Activated naive CD4-positive, alpha-beta T cell treated with anti-CD3 and anti-CD28 coated beads for 36 hours (primary cell): ENCODE measurements around the gene ZBTB12. TPM values are rescaled to one million over a fixed set of nuclear protein-coding genes. Genes with fewer than 3 reads are reported as not detected.
A peak's percentile ranks its signal among the peaks of the same experiment; 100 is the strongest.

ENCODE experiments used
- CTCF ChIA-PET: fragments of 350-600 bp; sonication (Branson Sonifier 250); formaldehyde crosslinking; loops from one replicate; lab custom pipeline; 2021; ENCODE audit warnings: antibody characterized with exemption; lab: Charles Lee
- DNase-seq: peaks from one replicate; pipeline ENCODE4 v3.0.0-alpha.2; 2020
- H3K27ac Mint-ChIP-seq: one replicate; pipeline ENCODE4 v1.8.0; 2021; ENCODE audit warnings: mild to moderate bottlenecking, mixed read lengths
- H3K27me3 Mint-ChIP-seq: one replicate; pipeline ENCODE4 v1.8.0; 2021; ENCODE audit warnings: low read depth, mixed read lengths
- H3K36me3 Mint-ChIP-seq: one replicate; pipeline ENCODE4 v1.8.0; 2021; ENCODE audit warnings: low read depth, mixed read lengths
- H3K4me1 Mint-ChIP-seq: one replicate; pipeline ENCODE4 v1.8.0; 2021; ENCODE audit warnings: low read depth, mixed read lengths
- H3K4me3 Mint-ChIP-seq: one replicate; pipeline ENCODE4 v1.8.0; 2021; ENCODE audit warnings: mild to moderate bottlenecking, moderate library complexity, mixed read lengths
- H3K9me3 Mint-ChIP-seq: one replicate; pipeline ENCODE4 v1.8.0; 2021; ENCODE audit warnings: mixed read lengths
- intact Hi-C: fragments of 100-400 bp; cut with micrococcal nuclease; formaldehyde crosslinking; loops from one replicate; pipeline ENCODE4 v1.15.1; 2023
- total RNA-seq, 2 experiments: library from RNA; stranded (reverse); gene quantifications; one replicate each; pipeline ENCODE4 v1.2.3, GENCODE V29; 2021

ZBTB12 gene, protein sequence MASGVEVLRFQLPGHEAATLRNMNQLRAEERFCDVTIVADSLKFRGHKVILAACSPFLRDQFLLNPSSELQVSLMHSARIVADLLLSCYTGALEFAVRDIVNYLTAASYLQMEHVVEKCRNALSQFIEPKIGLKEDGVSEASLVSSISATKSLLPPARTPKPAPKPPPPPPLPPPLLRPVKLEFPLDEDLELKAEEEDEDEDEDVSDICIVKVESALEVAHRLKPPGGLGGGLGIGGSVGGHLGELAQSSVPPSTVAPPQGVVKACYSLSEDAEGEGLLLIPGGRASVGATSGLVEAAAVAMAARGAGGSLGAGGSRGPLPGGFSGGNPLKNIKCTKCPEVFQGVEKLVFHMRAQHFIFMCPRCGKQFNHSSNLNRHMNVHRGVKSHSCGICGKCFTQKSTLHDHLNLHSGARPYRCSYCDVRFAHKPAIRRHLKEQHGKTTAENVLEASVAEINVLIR
- total RNA-seq, result under 1 TPM; 0.57 to 0.69 TPM

- CTCF ChIA-PET, result no interaction called here
- Mint-ChIP-seq H3K9me3 (no peaks in the 10 kb centered on the region), H3K27ac (peak within 1 kb of the TSS; percentile 81), H3K4me3 (peak within 1 kb of the TSS; percentile 82), H3K36me3 (peaks cover 2% of the 10 kb centered on the region), H3K4me1 (peaks cover 29% of the 10 kb centered on the region), H3K27me3 (no peaks in the 10 kb centered on the region)
- DNase-seq, result peak; percentile 87
- intact Hi-C loops, result loop anchor here (1.0 to 2.0 kb wide), 2 partner anchors 39 to 51 kb away; no protein-coding TSS in a partner anchor
Observed at GRCh38 chr6:31901953-31902643, at the start of gene ZBTB12. ZBTB12 (minus strand) TSS chr6:31902086; CDS start chr6:31901305, 781 bp downstream.

- CTCF ChIA-PET, result interaction anchor here (0.6 kb wide), 2 partner anchors 115 to 202 kb away, joined by 3 read pairs; no protein-coding TSS in a partner anchor
- H3K36me3 Mint-ChIP-seq, result peaks cover 23% of the 10 kb centered on the region
Observed at GRCh38 chr6:31949926-31950548, 48.2 kb upstream of the ZBTB12 start.

DNA sequence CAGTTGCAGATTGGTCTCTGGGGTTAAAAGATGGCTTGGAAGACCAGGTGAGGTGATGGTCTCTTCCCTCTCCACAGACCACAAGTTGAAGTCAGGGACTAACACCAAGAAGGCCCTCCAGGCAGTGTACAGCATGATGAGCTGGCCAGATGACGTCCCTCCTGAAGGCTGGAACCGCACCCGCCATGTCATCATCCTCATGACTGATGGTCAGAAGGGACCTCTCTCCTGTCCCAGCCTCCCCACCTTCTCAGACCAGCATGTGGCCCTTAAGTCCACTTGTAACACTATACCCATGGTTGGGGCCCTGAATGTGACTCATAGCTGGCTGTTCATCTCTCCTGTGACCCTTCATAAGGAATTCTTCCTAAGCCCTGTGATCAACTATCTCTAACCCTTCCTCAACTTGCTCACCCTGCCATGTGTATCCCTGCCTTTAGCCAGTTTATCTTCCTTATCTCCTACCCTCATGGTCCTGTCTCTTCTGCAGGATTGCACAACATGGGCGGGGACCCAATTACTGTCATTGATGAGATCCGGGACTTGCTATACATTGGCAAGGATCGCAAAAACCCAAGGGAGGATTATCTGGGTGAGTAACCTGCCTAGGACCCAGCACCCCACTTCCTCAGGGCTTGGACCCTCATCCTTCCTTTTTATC is 47.0 kb upstream of the ZBTB12 start:
- Mint-ChIP-seq H3K27ac (no peak overlapping the region), H3K4me3 (no peak overlapping the region), H3K4me1 (peaks cover 7% of the 10 kb centered on the region), H3K36me3 (peaks cover 12% of the 10 kb centered on the region), H3K27me3 (peaks cover 2% of the 10 kb centered on the region), H3K9me3 (no peaks in the 10 kb centered on the region)
- DNase-seq, result no peak
- intact Hi-C loops, result no loop called here
- CTCF ChIA-PET, result no interaction called here

More at GRCh38 chr6:31949926-31950548, 48.2 kb upstream of the ZBTB12 start:
- DNase-seq, result no peak
- intact Hi-C loops, result no loop called here
- Mint-ChIP-seq H3K27me3 (peaks cover 2% of the 10 kb centered on the region), H3K27ac (no peak overlapping the region), H3K9me3 (no peaks in the 10 kb centered on the region), H3K4me1 (peaks cover 7% of the 10 kb centered on the region), H3K4me3 (no peak overlapping the region)

DNA sequence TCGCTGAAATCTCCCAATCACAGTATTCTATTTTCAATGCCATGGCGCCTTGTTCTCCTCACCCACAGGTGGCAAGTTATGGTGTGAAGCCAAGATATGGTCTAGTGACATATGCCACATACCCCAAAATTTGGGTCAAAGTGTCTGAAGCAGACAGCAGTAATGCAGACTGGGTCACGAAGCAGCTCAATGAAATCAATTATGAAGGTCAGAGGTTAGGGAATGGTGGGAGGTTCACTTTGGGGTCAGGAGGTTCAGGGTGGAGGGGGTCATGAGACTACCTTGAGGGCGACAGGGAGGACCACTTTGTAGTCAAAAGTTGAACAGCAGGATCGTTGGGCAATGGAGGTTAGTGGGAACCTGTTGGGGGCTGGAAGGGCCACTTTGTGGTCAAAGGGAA is 46.4 kb upstream of the ZBTB12 start:
- H3K4me3 Mint-ChIP-seq, result no peak overlapping the region
- peaks cover 7% of the 10 kb centered on the region for H3K4me1 Mint-ChIP-seq
- H3K27me3 Mint-ChIP-seq, result peaks cover 2% of the 10 kb centered on the region
- no peak overlapping the region for H3K27ac Mint-ChIP-seq
- CTCF ChIA-PET, result no interaction called here
- H3K36me3 Mint-ChIP-seq, result peaks cover 7% of the 10 kb centered on the region
- intact Hi-C loops, result no loop called here
- no peak for DNase-seq
- H3K9me3 Mint-ChIP-seq, result no peaks in the 10 kb centered on the region

DNA sequence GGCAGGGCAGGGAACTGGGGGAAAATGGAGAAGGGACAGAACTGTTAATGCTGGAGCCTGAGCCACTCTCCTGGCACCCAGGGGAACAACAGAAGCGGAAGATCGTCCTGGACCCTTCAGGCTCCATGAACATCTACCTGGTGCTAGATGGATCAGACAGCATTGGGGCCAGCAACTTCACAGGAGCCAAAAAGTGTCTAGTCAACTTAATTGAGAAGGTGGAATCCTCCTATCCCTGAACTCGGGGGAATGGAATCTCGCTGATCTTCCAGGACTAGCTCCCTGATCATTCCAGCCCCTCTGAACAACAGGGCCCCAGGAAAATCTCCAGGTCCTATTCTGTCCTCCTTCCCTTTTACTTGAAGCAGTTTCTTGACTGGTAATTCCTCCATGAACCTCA is 46.0 kb upstream of the ZBTB12 start:
- no peak for DNase-seq
- intact Hi-C loops, result no loop called here
- CTCF ChIA-PET, result no interaction called here
- peaks cover 3% of the 10 kb centered on the region for H3K36me3 Mint-ChIP-seq
- H3K27me3 Mint-ChIP-seq, result peaks cover 2% of the 10 kb centered on the region
- peaks cover 7% of the 10 kb centered on the region for H3K4me1 Mint-ChIP-seq
- H3K4me3 Mint-ChIP-seq, result no peak overlapping the region
- H3K27ac Mint-ChIP-seq, result no peak overlapping the region
- no peaks in the 10 kb centered on the region for H3K9me3 Mint-ChIP-seq

DNA sequence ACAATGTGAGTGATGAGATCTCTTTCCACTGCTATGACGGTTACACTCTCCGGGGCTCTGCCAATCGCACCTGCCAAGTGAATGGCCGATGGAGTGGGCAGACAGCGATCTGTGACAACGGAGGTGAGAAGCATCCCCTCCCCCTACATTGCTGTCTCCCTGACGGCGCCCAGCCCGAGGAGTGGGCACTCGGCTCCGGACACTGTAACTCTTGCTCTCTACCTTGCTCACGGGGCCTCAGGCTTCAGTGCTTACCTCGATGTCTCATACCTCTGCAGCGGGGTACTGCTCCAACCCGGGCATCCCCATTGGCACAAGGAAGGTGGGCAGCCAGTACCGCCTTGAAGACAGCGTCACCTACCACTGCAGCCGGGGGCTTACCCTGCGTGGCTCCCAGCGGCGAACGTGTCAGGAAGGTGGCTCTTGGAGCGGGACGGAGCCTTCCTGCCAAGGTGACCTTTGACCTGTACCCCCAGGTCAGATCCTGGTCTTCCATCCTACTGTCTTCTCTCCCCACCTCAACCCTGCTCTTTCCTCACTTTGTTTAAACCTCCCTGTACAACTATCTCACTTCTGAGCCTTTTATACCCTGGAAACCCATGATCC is 45.3 kb upstream of the ZBTB12 start:
- no peaks in the 10 kb centered on the region for H3K9me3 Mint-ChIP-seq
- no peak overlapping the region for H3K27ac Mint-ChIP-seq
- no peaks in the 10 kb centered on the region for H3K36me3 Mint-ChIP-seq
- DNase-seq, result no peak
- CTCF ChIA-PET, result no interaction called here
- H3K4me1 Mint-ChIP-seq, result peaks cover 7% of the 10 kb centered on the region
- intact Hi-C loops, result no loop called here
- no peak overlapping the region for H3K4me3 Mint-ChIP-seq
- H3K27me3 Mint-ChIP-seq, result peaks cover 2% of the 10 kb centered on the region

GRCh38 chr6:31946370-31946885 is 44.5 kb upstream of the ZBTB12 start:
- no peak for DNase-seq
- CTCF ChIA-PET, result no interaction called here
- H3K4me1 Mint-ChIP-seq, result peaks cover 7% of the 10 kb centered on the region
- no peaks in the 10 kb centered on the region for H3K36me3 Mint-ChIP-seq
- no peak overlapping the region for H3K27ac Mint-ChIP-seq
- peaks cover 2% of the 10 kb centered on the region for H3K27me3 Mint-ChIP-seq
- no peaks in the 10 kb centered on the region for H3K9me3 Mint-ChIP-seq
- intact Hi-C loops, result no loop called here
- no peak overlapping the region for H3K4me3 Mint-ChIP-seq

DNA sequence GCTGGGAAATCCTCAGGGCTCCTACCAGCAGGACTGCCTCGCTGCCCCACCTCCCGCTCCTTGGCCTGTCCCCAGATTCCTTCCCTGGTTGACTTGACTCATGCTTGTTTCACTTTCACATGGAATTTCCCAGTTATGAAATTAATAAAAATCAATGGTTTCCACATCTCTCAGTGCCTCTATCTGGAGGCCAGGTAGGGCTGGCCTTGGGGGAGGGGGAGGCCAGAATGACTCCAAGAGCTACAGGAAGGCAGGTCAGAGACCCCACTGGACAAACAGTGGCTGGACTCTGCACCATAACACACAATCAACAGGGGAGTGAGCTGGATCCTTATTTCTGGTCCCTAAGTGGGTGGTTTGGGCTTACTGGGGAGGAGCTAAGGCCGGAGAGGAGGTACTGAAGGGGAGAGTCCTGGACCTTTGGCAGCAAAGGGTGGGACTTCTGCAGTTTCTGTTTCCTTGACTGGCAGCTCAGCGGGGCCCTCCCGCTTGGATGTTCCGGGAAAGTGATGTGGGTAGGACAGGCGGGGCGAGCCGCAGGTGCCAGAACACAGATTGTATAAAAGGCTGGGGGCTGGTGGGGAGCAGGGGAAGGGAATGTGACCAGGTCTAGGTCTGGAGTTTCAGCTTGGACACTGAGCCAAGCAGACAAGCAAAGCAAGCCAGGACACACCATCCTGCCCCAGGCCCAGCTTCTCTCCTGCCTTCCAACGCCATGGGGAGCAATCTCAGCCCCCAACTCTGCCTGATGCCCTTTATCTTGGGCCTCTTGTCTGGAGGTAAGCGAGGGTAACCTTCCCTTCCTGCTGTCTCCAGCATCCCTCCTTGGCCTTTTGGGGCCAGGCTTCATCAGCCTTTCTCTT is 43.9 kb upstream of the ZBTB12 start, which contains the start of gene CFB:
Gene CFB (plus strand): TSS at position 589 of the 863 bp plus-strand sequence. CDS start 127 bp downstream, at position 716.
- H3K9me3 Mint-ChIP-seq, result no peaks in the 10 kb centered on the region
- no peaks in the 10 kb centered on the region for H3K36me3 Mint-ChIP-seq
- peak; percentile 36 for DNase-seq
- peaks cover 2% of the 10 kb centered on the region for H3K27me3 Mint-ChIP-seq
- no peak within 1 kb of the TSS for H3K27ac Mint-ChIP-seq
- intact Hi-C loops, result no loop called here
- H3K4me1 Mint-ChIP-seq, result peaks cover 7% of the 10 kb centered on the region
- no peak within 1 kb of the TSS for H3K4me3 Mint-ChIP-seq
- CTCF ChIA-PET, result no interaction called here

DNA sequence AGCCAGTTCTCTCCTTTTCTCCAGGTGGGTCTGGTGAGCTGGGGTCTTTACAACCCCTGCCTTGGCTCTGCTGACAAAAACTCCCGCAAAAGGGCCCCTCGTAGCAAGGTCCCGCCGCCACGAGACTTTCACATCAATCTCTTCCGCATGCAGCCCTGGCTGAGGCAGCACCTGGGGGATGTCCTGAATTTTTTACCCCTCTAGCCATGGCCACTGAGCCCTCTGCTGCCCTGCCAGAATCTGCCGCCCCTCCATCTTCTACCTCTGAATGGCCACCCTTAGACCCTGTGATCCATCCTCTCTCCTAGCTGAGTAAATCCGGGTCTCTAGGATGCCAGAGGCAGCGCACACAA is 43.2 kb upstream of the ZBTB12 start:
- DNase-seq, result no peak
- CTCF ChIA-PET, result no interaction called here
- Mint-ChIP-seq H3K4me1 (peaks cover 7% of the 10 kb centered on the region), H3K9me3 (no peaks in the 10 kb centered on the region), H3K27ac (no peak overlapping the region), H3K27me3 (peaks cover 2% of the 10 kb centered on the region), H3K36me3 (no peaks in the 10 kb centered on the region), H3K4me3 (no peak overlapping the region)
- intact Hi-C loops, result no loop called here

DNA sequence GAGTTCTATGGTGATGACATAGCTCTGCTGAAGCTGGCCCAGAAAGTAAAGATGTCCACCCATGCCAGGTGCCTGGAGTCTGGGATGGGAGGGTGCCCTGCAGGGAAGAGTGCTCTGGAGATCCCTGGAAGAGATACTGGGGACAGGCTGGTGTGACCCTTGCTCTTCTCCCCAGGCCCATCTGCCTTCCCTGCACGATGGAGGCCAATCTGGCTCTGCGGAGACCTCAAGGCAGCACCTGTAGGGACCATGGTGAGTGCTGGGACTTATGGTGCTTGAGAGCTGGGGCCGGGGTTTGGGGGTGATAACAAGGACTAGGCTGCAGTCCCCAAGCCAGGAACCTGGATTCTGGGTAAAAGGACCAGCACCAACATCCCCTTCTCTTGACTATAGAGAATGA is 41.9 kb upstream of the ZBTB12 start:
- Mint-ChIP-seq H3K27me3 (peaks cover 2% of the 10 kb centered on the region), H3K4me3 (no peak overlapping the region), H3K9me3 (no peaks in the 10 kb centered on the region), H3K36me3 (no peaks in the 10 kb centered on the region), H3K4me1 (peaks cover 7% of the 10 kb centered on the region), H3K27ac (no peak overlapping the region)
- CTCF ChIA-PET, result interaction anchor here (2.8 kb wide), 1 partner anchor 8 kb away, joined by 14 read pairs; no protein-coding TSS in a partner anchor
- intact Hi-C loops, result no loop called here
- DNase-seq, result no peak

DNA sequence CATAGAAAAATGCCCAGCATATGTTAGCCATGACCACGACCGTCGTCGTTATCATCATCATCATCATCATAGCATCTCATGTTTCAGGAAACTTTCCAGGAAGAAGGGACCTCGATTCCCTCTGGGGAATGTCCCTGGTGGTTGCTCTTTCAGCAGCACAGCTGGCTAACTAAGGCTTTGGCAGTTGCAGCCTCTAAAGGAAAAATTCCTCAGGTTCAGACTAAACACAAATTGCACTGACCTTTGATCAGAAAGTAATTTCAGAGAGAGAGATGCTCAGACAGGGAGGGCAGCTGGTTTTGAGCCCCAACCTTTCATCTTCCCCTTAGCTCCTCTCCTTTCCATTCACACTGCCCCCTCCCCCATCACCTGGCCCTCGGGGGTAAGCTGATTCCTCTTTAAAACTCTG is 38.4 kb upstream of the ZBTB12 start:
- intact Hi-C loops, result no loop called here
- Mint-ChIP-seq H3K27ac (no peak overlapping the region), H3K36me3 (no peaks in the 10 kb centered on the region), H3K9me3 (no peaks in the 10 kb centered on the region), H3K27me3 (peaks cover 1% of the 10 kb centered on the region), H3K4me1 (peaks cover under 1% of the 10 kb centered on the region), H3K4me3 (no peak overlapping the region)
- CTCF ChIA-PET, result interaction anchor here (0.6 to 2.9 kb wide), 3 partner anchors 12 to 297 kb away, joined by 3 to 16 read pairs (median 3); no protein-coding TSS in a partner anchor
- no peak for DNase-seq
